CD4-positive, alpha-beta T cell treated with Interleukin-6 at 100 ng/mL for 8 hours (primary cell): ENCODE data around the gene PPIB.

Experiments used
- DNase-seq: peaks from one replicate; pipeline ENCODE4 v3.0.0-alpha.2; 2020; ENCODE audit warnings: mixed read lengths, low spot score

The PPIB gene

GRCh38 chr15:64158363-64159134 is 4.3 kb downstream of the PPIB start:
- no peak for DNase-seq

GRCh38 chr15:64157599-64158125 is 5.2 kb downstream of the PPIB start:
- no peak for DNase-seq

- DNase-seq = no peak
Measured at GRCh38 chr15:64156652-64157331, 6.0 kb downstream of the PPIB start.

- no peak for DNase-seq
Measured at GRCh38 chr15:64155802-64156651, 6.8 kb downstream of the PPIB start.

GRCh38 chr15:64153480-64154367 is 9.1 kb downstream of the PPIB start:
- DNase-seq = peak; percentile 89

GRCh38 chr15:64152507-64153387 is 10.1 kb downstream of the PPIB start:
- DNase-seq = no peak

- no peak for DNase-seq
Measured at GRCh38 chr15:64151727-64152506, 10.9 kb downstream of the PPIB start, which contains the start of gene SNX22. Gene SNX22 (plus strand): TSS chr15:64151731. CDS start chr15:64151776, 45 bp downstream.

- no peak for DNase-seq
Measured at GRCh38 chr15:64149893-64150578, 12.8 kb downstream of the PPIB start.

GRCh38 chr15:64149424-64149823 is 13.4 kb downstream of the PPIB start:
- DNase-seq = no peak

GRCh38 chr15:64148581-64148980 is 14.2 kb downstream of the PPIB start:
- DNase-seq = no peak

GRCh38 chr15:64148168-64148567 is 14.7 kb downstream of the PPIB start:
- DNase-seq = no peak

- no peak for DNase-seq
Measured at GRCh38 chr15:64146885-64147681, 15.7 kb downstream of the PPIB start.

- no peak for DNase-seq
Measured at GRCh38 chr15:64146520-64146884, 16.3 kb downstream of the PPIB start.

GRCh38 chr15:64146041-64146440 is 16.8 kb downstream of the PPIB start:
- DNase-seq = no peak

- DNase-seq = no peak
Measured at GRCh38 chr15:64144565-64145281, 18.1 kb downstream of the PPIB start.

GRCh38 chr15:64144192-64144564 is 18.6 kb downstream of the PPIB start:
- no peak for DNase-seq

- no peak for DNase-seq
Measured at GRCh38 chr15:64143276-64143675, 19.5 kb downstream of the PPIB start.
